Esophagus muscularis mucosa (tissue), 4 donors: Measurements from ENCODE around the gene USP48. TPM values are rescaled to one million over a fixed set of nuclear protein-coding genes. Genes with fewer than 3 reads are reported as not detected.

ENCODE experiments used
- DNase-seq: peaks from one replicate; pipeline ENCODE4 v3.0.0-alpha.2; 2017; ENCODE audit errors: extremely low spot score
- H3K27ac ChIP-seq, 4 donors: fragments of 200-600 bp; sonication (generic); replicated peaks in 1 of 4; 1 replicate in 3 of 4; 2 replicates in 1 of 4; pipeline ENCODE4 v1.5.1; 2016 to 2019; ENCODE audit warnings: mild to moderate bottlenecking in 1 of 4
- H3K27me3 ChIP-seq, 4 donors: fragments of 200-600 bp; sonication (generic); one replicate each; pipeline versions ENCODE4 v1.5.1 to v1.6.0; 2016 to 2019
- H3K36me3 ChIP-seq, 4 donors: fragments of 200-600 bp; sonication (generic); one replicate each; pipeline ENCODE4 v1.5.1; 2016 to 2019
- H3K4me1 ChIP-seq, 4 donors: fragments of 200-600 bp; sonication (generic); one replicate each; pipeline ENCODE4 v1.5.1; 2016 to 2019
- H3K4me3 ChIP-seq, 4 donors: fragments of 200-600 bp; sonication (generic); 1 replicate in 2 of 4; 2 replicates in 2 of 4; pipeline ENCODE4 v1.5.1; 2016 to 2019; ENCODE audit warnings: mild to moderate bottlenecking in 4 of 4, moderate library complexity in 1 of 4
- H3K9me3 ChIP-seq, 4 donors: fragments of 200-600 bp; sonication (generic); 1 replicate in 3 of 4; 2 replicates in 1 of 4; pipeline ENCODE4 v1.5.1; 2016 to 2019
- CTCF ChIP-seq, 3 experiments: fragments of 200-600 bp in 2 of 3; fragments of 450-650 bp in 1 of 3; sonication (generic) in 2 of 3; IDR thresholded peaks; one replicate each; pipeline ENCODE4 v1.5.1; 2017 to 2019; ENCODE audit warnings: antibody characterized with exemption in 3 of 3, mild to moderate bottlenecking in 2 of 3, moderate library complexity in 1 of 3
- EP300 ChIP-seq: sonication (generic); formaldehyde crosslinking; IDR thresholded peaks from one replicate; pipeline ENCODE4 v1.6.1; 2017; ENCODE audit warnings: antibody characterized with exemption
- POLR2A ChIP-seq: fragments of 450-650 bp; IDR thresholded peaks from one replicate; pipeline ENCODE4 v1.6.1; 2017; ENCODE audit warnings: antibody characterized with exemption, moderate library complexity, mild to moderate bottlenecking, low read depth
- POLR2AphosphoS5 ChIP-seq, 2 donors: sonication (generic); formaldehyde crosslinking; IDR thresholded peaks; one replicate each; pipeline ENCODE4 v1.6.1; 2017; ENCODE audit warnings: antibody characterized with exemption in 2 of 2
- WGBS: methylation state at CpG from one replicate; pipeline ENCODE4 v1.1.5; 2018; 5-methylcytosine and 5-hydroxymethylcytosine counted together
- intact Hi-C: fragments of 100-400 bp; cut with DNase I; formaldehyde crosslinking; loops from one replicate; pipeline ENCODE4 v1.15.1; 2023
- total RNA-seq, 4 donors: library from RNA; depleted of rRNA; stranded (reverse); fragments of >200 nt; gene quantifications; one replicate each; pipeline versions ENCODE4 v1.1.0 to v1.2.1, GENCODE V29; 2016

The USP48 gene
- total RNA-seq, 4 donors from 2014 or later, result 29.3 to 46.5 (median 37.7) TPM

GRCh38 chr1:21758614-21759013, 24.3 kb downstream of the USP48 start:
- intact Hi-C loops, result no loop called here
- Histone ChIP-seq H3K4me1 (peaks cover 16 to 30% (median 22%) of the 10 kb centered on the region in 4 donors), H3K36me3 (peaks cover 9 to 31% (median 27%) of the 10 kb centered on the region in 4 donors), H3K4me3 (no peak overlapping the region), H3K27me3 (no peaks in the 10 kb centered on the region), H3K9me3 (no peaks in the 10 kb centered on the region), H3K27ac (no peak overlapping the region)
- DNase-seq, result no peak
- TF ChIP-seq POLR2A, result no peak
- no peak for TF ChIP-seq POLR2AphosphoS5 (IDR thresholded peaks at IDR 0.05)
- TF ChIP-seq CTCF (IDR thresholded peaks at IDR 0.05), result no peak
- no peak for TF ChIP-seq EP300
- 98% methylated on average over 8 of the region's 8 CpGs for WGBS

- intact Hi-C loops, result no loop called here
- no peak for DNase-seq
- H3K27me3 ChIP-seq, result no peaks in the 10 kb centered on the region
- WGBS, result 90% methylated on average over 12 of the region's 12 CpGs
- no peak overlapping the region for H3K4me3 ChIP-seq
- H3K9me3 ChIP-seq, result no peaks in the 10 kb centered on the region
- peaks cover 9 to 50% (median 44%) of the 10 kb centered on the region in 4 donors for H3K36me3 ChIP-seq
- no peak overlapping the region for H3K27ac ChIP-seq
- TF ChIP-seq EP300 (no peak), POLR2A (no peak), CTCF (IDR thresholded peaks at IDR 0.05) (no peak), POLR2AphosphoS5 (IDR thresholded peaks at IDR 0.05) (no peak)
- H3K4me1 ChIP-seq, result peaks cover 6 to 16% (median 9%) of the 10 kb centered on the region in 4 donors
Observed at GRCh38 chr1:21756393-21757089, 26.4 kb downstream of the USP48 start.

- no peak overlapping the region for H3K27ac ChIP-seq
- intact Hi-C loops, result no loop called here
- no peaks in the 10 kb centered on the region for H3K9me3 ChIP-seq
- no peak for DNase-seq
- 98% methylated on average over 2 of the region's 2 CpGs for WGBS
- TF ChIP-seq CTCF (IDR thresholded peaks at IDR 0.05) (no peak), POLR2AphosphoS5 (IDR thresholded peaks at IDR 0.05) (no peak), POLR2A (no peak), EP300 (no peak)
- H3K4me3 ChIP-seq, result no peak overlapping the region
- peaks cover 6 to 16% (median 9%) of the 10 kb centered on the region in 4 donors for H3K4me1 ChIP-seq
- H3K27me3 ChIP-seq, result no peaks in the 10 kb centered on the region
- peaks cover 9 to 64% (median 54%) of the 10 kb centered on the region in 4 donors for H3K36me3 ChIP-seq
Observed at GRCh38 chr1:21755067-21755466, 27.9 kb downstream of the USP48 start.

- Histone ChIP-seq H3K27ac (no peak overlapping the region), H3K36me3 (peaks cover 9 to 65% (median 54%) of the 10 kb centered on the region in 4 donors), H3K4me3 (no peak overlapping the region), H3K4me1 (peaks cover 5 to 12% (median 7%) of the 10 kb centered on the region in 4 donors), H3K27me3 (no peaks in the 10 kb centered on the region), H3K9me3 (no peaks in the 10 kb centered on the region)
- 94% methylated on average over 1 of the region's 3 CpGs for WGBS
- TF ChIP-seq POLR2AphosphoS5 (IDR thresholded peaks at IDR 0.05) (no peak), EP300 (no peak), CTCF (IDR thresholded peaks at IDR 0.05) (no peak), POLR2A (no peak)
- no peak for DNase-seq
- intact Hi-C loops, result no loop called here
Observed at GRCh38 chr1:21754583-21754982, 28.4 kb downstream of the USP48 start.
